GM21825 (cell line): ENCODE data around the gene TAF3.

Experiments
- ATAC-seq: cut with Tn5 transposase; IDR thresholded peaks from one replicate; pipeline ENCODE4 v1.9.1; 2021; ENCODE audit warnings: mild to moderate bottlenecking, moderate library complexity; ENCODE audit not compliant: unreplicated experiment

Gene TAF3

DNA sequence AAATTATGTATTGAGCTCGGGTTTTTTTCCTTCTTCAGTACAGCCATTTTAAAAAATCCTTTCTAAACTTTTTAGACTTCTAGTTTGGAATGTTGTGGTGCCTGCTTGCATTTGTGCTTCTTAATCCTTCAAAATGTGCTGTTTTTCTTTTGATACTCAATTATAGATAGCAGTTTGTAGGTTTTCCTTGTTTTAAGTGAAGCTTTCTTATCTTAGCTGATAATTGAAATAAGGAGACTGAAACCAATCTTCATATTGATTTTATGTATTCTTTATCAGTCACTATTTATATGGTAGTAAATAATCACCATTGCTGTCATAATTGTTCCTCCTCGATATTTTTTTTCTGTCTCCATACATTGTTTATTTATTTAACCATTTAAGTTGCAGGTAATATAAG is 56.6 kb downstream of the TAF3 start:
- no peak for ATAC-seq

DNA sequence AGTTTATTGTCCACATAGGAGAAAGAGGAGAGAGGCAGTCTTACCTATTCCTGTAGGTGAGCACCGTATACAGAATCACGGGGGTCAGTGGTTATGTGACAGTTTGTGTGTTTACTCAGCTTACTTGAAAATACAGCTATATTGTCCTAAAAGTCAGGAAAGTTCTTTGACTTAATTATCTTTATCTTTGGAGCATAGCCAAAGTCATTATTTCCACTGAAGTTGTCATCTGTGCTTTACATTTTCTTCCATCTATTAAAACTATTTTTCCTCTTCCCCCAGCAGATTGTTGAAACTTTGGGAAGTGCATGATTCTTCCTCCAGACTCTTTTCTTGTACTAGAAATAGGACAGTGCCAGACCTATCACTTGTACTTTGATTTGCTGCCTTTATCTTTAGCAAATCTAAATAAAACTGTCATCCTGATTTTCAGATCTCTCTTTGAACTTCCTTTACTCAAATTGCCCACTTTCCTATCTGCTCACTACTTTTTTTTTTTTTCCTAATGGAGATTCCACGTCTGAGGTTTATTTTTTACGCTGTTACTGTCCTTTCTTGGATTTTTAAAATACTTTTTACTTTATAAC is 58.3 kb downstream of the TAF3 start:
- ATAC-seq, result no peak

DNA sequence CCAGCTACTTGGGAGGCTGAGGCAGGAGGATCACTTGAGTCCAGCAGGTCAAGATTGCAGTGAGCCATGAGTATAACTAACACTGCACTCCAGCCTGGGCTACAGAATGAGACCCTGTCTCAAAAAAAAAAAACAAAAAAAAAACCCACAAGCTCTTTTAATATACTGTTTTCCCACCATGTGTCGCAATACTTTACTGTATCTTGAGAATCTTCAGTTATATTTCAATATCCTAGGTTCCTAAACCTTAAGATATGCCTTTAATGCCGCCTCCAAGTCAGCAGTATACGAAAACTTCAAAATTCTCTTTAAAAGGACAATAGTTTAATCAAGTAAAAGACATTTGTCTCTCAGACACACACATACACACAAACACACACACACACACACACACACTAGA is 62.8 kb downstream of the TAF3 start:
- ATAC-seq, result no peak

DNA sequence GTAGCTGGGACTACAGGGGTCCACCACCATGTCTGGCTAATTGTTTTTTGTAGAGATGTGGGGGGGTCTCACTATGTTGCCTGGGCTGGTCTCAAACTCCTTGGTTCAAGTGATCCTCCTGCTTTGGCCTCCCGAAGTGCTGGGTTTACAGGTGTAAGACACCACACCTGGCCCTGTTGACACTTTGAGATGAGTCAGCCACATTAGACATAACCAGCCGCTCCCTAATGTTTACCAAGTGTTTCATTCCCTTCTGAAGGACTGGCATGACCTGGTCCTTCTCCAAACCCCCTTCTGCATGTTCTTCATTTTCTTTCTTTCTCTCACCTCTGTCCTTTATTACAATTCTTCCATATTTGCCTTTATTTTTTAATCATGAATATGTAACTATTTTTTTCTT is 67.8 kb downstream of the TAF3 start:
- no peak for ATAC-seq

DNA sequence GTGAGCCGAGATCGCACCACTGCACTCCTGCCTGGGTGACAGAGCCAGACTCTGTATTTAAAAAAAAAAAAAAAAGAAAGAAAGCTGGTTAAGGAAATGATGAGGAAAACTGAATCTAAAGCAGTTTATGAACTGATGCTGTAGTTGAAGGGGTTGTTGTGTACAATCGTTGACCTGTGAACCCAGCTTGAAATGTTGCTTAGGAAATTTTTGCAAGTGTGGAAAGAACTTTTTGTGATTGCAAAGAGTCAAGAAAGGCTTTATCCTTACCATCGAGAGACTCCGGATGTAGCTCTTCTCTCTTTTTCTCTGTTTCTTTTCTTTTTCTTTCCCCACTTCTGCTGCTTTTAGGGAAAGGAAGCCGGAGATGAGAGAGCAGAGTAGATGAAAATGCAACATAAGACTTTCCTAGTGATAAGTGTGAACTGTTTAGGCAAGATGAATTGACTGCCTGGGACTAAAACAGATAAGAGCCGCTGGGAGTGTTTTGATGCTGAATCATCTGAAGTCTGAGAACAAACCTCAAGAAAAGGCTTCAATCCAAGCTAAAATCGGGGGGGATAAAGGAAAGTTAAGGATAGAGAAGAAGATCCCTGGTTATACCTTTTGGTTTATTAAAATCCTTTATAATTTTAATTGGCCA is 69.0 kb downstream of the TAF3 start:
- ATAC-seq, result no peak

DNA sequence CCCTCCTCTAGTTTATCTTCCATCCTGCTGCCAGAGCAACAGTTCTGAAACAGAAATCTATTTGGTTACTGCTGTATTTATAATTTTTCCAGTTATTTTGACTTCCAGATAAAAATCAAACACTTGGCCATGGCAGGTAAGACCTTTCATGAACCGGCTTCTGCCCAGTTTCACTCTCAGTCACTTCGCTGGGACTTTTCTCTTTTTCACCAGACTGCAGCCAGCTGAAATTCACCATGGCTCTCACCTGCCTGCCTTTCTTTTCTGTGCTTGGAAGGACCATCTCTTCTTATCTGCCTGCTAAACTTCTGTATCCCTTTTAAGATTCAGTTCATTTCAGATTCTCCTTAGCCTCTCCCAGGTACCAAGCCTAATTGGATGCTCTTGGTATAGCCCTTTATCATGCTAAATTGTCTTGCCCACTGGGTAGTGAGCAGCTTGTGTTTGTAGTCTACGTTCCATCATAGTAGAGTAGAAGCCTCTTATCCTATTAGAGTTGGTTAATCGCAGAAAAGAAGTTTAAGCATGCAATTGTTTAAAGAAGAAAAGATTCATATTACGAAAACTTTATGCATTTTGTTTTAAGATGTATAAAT is 71.7 kb downstream of the TAF3 start:
- no peak for ATAC-seq

DNA sequence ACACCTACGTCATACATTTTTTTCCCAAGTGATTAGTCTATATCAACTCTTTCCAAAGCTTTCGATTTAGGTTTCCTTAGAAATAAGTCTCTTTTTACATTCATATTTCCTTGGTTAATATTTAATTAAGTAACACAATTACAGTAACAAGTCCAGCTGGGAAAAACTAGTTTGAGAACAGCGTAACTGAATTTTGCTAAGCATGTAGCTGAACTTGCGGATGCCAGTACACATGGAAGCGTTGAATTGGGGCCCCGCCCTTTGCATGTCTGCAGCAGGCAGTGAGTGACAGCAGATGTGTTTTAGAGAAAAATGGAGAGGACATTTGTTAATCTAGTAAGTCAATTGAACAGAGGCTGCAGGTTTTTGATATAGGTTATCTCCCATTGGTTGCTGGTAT is 72.5 kb downstream of the TAF3 start:
- no peak for ATAC-seq

DNA sequence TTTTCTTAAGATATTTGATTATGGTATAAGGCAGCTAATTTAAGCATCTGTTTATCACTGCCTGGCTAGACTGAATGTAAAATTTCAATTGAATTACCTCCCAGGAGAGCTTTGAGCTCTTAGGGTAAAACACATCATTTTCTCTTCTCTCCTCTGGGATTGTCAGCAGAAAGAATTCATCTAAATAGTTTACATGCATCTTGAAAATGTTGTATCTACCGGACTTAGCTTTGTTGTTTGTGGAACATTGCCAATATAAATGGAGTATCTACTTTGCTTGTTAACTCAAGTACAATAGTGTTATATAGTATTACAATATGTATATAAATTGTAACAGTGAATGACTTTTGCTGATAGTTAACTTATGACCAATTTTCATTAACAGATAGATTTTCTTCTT is 73.3 kb downstream of the TAF3 start:
- no peak for ATAC-seq

DNA sequence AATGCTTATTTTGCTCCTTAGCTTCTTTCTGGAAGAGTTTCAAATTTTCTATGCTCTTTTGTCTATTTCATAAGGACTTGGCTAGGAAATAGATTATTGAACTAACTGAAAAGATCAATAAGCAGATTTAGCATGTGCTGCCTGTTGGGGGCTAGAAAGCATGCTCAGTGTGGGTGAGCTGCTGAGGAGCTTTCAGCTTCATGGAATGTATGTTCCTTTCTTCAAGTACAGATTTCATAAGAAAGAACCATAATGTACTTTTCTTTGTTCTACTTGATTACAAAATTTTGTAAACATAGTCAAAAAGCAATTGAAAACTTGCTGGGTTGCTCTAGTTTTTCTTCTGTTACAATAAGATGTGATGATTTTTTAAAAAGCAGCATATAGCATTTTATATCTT is 73.8 kb downstream of the TAF3 start:
- no peak for ATAC-seq

DNA sequence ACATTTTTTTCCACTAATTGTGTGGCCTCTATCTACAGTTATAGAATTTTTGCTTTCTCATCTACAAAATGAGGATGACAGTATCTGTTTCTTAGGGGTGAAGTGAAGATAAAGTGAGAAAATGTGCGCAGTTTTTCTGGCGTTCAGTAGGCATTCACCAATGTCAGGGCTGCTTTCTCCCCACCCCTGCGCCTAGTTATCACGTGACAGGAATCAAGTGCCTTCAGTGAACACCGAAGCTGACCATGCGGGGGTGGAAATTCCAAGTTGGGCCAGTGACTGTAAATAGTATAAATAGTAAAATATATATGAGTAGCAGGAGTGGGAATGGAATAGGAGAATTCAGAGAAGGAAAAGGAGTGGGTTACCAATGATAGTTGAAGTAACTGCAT is 77.4 kb downstream of the TAF3 start:
- ATAC-seq, result no peak

DNA sequence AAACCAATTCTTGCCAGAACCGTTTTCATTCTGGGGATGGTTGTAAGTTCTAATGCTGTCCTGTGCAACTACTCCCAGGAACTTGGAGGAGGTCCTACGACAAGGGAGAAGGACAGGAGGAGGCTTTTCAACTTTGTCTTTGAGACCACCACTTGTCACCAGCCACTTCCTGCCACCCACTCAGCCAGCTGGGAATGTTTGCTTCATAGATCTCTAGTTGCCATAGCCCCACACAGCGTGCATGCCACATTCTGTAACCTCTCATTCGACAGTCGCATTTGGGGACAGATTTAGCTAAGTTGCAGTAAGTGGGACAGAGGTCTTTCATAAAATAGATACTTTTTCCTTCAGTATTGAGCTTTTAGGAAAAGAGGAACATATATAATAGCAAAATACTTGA is 78.0 kb downstream of the TAF3 start:
- ATAC-seq, result no peak

DNA sequence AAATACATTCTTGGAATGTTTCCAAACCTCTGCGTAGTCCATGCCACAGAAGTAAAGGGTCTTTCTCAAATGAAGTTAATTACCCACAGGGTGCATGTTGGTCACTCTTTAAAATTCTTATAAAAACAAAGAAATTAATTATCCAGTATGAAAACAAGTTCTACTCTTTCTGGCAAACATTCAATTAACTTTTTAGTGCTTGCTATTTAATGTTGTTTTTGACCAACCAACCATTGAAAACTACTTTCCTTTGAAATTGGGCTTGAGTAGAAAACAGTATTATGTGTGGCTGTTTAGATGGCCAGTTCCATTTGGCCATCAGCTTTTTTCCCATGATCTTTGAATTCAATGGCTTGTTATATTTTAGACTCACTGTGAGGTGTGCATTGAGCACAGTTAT is 83.0 kb downstream of the TAF3 start:
- no peak for ATAC-seq

DNA sequence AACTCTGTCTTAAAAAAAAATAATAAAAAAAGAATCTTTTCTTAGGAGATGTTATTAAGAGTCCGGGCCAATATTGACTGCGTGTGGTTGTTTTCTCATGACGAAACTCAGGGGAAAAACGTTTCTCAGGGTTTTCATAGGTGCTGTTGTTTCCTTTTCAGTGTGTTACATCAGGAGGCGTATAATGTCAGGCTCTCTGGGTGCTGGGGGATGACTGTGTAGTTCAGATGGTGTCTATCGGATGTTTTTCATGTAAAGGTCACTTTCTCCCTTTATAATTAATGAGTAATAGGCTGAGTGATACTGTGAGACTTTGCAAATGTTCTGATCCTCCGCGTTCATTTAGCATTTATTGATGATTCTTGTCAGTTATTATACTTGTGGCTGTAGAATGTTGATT is 84.1 kb downstream of the TAF3 start:
- ATAC-seq, result no peak

DNA sequence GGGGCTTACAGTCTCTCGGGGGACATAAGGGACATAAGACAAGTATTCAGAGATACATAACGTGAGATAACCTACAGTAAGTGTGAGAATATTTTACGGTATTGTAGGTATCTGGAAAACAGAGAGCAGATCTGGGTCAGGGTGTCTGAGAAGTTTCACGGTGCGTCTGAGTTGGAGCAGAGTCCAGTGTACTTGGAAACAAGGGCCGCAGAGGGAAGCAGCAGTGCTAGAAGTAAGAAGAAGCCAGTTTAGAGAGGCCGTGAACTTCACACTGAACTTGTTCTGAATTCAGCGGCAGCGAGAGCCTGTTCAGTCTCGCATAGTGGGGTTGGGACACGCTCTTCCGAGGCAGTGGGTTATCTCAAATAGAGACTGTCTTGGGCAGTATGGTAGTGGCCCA is 85.5 kb downstream of the TAF3 start:
- ATAC-seq, result no peak

DNA sequence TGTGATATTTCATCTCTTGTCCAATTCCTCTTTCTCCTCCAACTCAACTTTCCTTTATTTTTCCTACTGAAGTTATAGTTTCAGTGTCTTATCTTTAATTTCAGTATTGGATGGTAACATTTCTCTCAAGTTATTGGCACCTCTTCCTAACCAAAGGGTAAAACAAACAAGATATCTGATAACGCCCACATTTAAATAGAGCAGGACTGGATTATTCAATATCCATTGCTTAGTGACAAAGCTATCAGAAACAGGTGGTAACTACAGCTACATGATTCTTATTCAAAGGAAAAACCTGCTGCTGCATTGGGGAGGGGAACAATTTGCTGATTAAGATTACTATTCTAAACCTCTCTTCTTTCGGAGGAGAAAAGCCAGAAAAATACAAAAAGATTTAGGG is 87.8 kb downstream of the TAF3 start:
- no peak for ATAC-seq

DNA sequence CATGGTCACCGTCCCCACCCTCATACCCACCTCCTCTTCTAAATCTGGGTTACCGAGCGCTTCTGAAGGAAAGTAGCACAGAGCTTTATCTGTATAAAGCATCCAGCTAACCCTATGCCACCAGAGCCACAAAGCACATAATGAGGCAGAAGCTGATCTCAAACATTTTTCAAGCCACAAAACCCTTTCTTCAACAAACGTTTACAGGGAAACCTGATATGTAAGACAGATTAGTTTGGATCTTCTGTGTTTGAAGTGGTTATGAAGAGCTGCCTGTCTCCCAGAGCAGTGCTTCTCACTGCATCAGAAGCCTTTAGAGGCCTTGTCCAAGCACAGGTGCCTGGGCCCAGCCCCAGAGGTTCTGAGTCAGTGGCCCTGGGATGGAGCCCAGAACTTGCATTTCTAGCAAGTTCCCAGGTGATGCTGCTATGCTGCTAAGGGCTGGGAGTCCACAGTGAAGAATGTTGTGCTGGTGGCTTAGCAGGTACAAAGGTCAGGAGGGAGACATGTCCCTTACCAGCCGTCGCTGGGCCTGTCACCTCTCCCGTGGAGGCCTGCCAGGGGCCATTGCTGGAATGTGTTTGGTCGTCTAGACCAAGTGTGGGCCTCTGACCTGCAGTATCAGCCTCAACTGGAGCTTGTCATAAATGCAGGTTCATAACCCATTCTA is 90.4 kb downstream of the TAF3 start:
- ATAC-seq, result no peak

DNA sequence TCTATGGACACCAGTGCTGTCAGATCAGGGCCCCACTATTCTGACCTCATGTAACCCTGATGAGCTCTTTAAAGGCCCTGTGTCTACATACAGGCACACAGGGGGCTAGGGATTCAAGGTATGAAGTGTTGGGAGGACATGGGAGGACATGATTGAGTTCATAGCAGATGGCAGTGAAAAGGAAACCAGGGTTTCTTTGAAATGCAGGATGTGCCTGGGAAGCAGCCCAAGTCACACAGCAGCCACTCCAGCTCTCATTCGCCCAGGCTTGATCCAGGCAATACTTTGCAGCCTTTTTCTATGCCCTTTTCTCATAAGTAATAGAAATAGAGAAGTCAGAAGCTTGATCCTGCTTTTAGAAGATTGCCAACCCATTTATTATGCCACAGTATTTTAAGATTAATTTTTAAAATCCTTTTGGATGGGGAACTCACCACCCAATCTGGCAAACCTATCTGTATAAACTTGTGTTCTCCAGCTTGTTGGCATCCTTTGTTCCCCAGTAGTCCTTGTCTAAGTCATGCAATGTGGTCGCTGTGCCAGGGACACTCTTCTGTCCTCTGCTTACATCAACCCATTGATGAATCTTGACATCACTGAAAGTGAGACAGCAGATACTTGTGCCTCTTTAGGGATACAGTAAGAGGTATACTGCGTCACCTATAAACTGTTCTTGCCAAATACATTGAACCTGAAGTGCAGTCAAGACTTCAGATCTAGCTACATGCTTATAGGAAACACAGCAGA is 95.0 kb downstream of the TAF3 start:
- ATAC-seq, result no peak

DNA sequence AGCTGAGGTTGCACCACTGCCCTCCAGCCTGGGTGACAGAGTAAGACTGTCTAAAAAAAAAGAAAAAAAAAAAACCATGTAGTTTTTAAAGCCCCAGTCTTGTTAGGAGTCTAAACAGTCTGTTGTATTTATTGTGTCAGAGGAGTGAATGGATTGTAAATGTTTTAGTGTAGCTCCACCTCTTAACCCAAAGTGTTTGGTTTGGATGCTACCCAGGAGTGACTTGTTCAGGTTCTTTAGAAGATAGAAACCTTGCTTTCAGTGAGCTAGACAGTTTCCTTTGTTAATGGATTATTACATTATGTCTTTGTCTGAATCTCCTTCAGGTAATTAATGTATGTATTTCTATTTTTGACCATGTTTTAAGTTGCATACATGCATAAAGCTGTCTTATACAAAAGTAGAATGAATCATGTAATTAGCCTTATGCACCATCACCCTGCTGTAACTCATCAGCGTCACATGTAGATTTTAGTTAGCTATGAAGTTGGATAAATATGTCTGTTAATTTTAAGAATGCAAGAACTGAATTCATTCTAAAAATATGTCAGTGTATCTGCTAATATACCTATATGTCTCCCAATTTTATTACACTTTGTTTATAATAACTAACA is 97.7 kb downstream of the TAF3 start:
- no peak for ATAC-seq

DNA sequence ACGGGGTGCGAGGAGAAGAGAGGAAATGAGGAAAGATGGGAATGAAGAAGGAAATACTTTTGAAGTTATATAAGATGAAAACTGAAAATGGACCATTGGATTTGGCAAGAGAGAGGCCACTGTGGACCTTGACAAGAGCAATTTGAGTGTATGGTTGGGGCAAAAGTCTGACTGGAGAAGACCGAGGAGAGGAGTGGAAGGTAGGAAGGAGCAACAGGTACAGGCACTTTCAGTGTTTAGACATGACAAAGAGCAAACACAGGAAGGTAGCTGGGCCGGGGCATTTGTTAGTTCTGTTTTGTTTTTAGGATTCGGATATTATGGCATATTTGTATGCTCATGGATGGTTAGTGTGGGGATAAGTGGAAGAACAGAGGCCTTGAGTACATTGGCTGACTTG is 99.4 kb downstream of the TAF3 start:
- no peak for ATAC-seq

DNA sequence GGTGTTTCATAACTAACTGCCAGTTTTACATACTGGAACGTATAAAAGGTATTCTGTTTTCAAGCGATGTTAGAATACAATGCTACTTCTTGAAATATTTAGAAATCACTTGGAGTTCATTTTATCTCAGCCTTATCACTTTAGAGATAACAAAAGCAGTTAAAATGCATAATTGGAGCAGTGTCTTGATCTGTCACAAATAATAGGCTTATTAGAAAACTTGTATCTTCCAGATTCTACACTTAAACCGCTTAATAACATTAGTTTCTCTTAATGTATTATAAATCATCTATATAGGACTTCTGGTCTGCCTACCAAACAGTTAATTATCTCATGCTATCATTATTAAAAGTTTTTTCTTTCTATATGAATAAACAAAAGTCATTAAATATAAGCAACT is 104.4 kb downstream of the TAF3 start:
- no peak for ATAC-seq

DNA sequence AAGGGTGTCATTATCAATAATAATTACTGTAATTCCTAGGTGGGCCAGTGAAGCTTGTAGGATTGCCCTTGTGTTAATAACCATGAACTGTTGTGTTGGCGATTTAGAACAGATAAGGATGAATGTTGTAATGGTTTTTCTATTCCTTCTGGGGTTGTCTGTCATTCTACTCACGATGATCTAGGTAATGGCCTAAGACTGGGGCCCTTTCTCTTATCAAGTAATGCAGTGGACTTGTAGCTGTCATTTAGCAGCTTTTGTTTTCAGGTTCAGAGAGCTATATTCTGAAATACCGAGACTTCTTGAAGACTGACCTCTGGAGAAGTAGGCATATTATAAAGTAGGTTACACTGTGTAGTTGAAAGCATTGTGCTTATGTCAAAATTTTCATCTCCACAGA is 110.2 kb downstream of the TAF3 start:
- no peak for ATAC-seq
